WTC11 (cell line): ENCODE data around the gene RFC3. TPM values are rescaled to one million over a fixed set of nuclear protein-coding genes. Genes with fewer than 3 reads are reported as not detected.

ENCODE experiments used
- ATAC-seq: fragments of 200-7000 bp; cut with Tn5 transposase; 2 replicates; pipeline ENCODE4 v1.10.0; 2021; ENCODE audit warnings: mild to moderate bottlenecking, moderate library complexity
- CTCF ChIA-PET: fragments of 300-600 bp; sonication (Branson Sonifier 250); formaldehyde crosslinking; loops from one replicate; lab custom pipeline; 2021; ENCODE audit warnings: antibody characterized with exemption; lab: Charles Lee
- POLR2A ChIA-PET: fragments of 350-600 bp; sonication (Branson Sonifier 250); formaldehyde crosslinking; loops from one replicate; lab custom pipeline; 2021; ENCODE audit warnings: antibody characterized with exemption; lab: Charles Lee
- DNase-seq: peaks from one replicate; pipeline ENCODE4 v3.0.0; 2021; ENCODE audit warnings: low spot score
- H3K27ac Mint-ChIP-seq: 2 replicates; pipeline ENCODE4 v1.8.0; 2021; ENCODE audit warnings: mixed read lengths
- H3K27me3 Mint-ChIP-seq: 2 replicates; pipeline ENCODE4 v1.8.0; 2021; ENCODE audit warnings: low read depth, mild to moderate bottlenecking, moderate library complexity, mixed read lengths
- H3K36me3 Mint-ChIP-seq: 2 replicates; pipeline ENCODE4 v1.8.0; 2021; ENCODE audit warnings: mixed read lengths
- H3K4me1 Mint-ChIP-seq: 2 replicates; pipeline ENCODE4 v1.8.0; 2022; ENCODE audit warnings: mixed read lengths
- H3K4me3 Mint-ChIP-seq: 2 replicates; pipeline ENCODE4 v1.8.0; 2021; ENCODE audit warnings: mild to moderate bottlenecking, moderate library complexity, mixed read lengths
- H3K9me3 Mint-ChIP-seq: 2 replicates; pipeline ENCODE4 v1.8.0; 2021; ENCODE audit warnings: mixed read lengths
- CREB1 ChIP-seq: sonication (generic); formaldehyde crosslinking; IDR thresholded peaks from 2 replicates; pipeline ENCODE4 v1.8.0; 2023; ENCODE audit warnings: mild to moderate bottlenecking, missing genetic modification reagents
- EMX1 ChIP-seq: fragments of 250-450 bp; sonication (Bioruptor Pico); IDR thresholded peaks from 2 replicates; pipeline ENCODE4 v1.8.0; 2021; ENCODE audit warnings: mild to moderate bottlenecking
- ERG ChIP-seq: fragments of 250-450 bp; sonication (Bioruptor Pico); IDR thresholded peaks from 2 replicates; pipeline ENCODE4 v1.8.0; 2021; ENCODE audit warnings: mild to moderate bottlenecking
- FOXK1 ChIP-seq: sonication (generic); formaldehyde crosslinking; IDR thresholded peaks from 2 replicates; pipeline ENCODE4 v1.8.0; 2022; ENCODE audit warnings: mild to moderate bottlenecking, moderate library complexity, missing genetic modification reagents
- GTF2I ChIP-seq: fragments of 250-450 bp; sonication (Bioruptor Pico); conservative IDR thresholded peaks from 2 replicates; pipeline ENCODE4 v1.4.0; 2021; ENCODE audit warnings: mild to moderate bottlenecking
- IRF1 ChIP-seq: sonication (generic); formaldehyde crosslinking; IDR thresholded peaks from 2 replicates; pipeline ENCODE4 v1.8.0; 2023; ENCODE audit warnings: missing genetic modification reagents
- JAZF1 ChIP-seq: fragments of 250-450 bp; sonication (Bioruptor Pico); IDR thresholded peaks from 2 replicates; pipeline ENCODE4 v1.9.0; 2021; ENCODE audit warnings: moderate library complexity, mild to moderate bottlenecking, inconsistent platforms
- NFE2L1 ChIP-seq: sonication (generic); formaldehyde crosslinking; IDR thresholded peaks from 2 replicates; pipeline ENCODE4 v1.8.1; 2023; ENCODE audit warnings: missing genetic modification reagents
- NFYB ChIP-seq: sonication (generic); formaldehyde crosslinking; conservative IDR thresholded peaks from 2 replicates; pipeline ENCODE4 v1.8.0; 2022; ENCODE audit warnings: low read depth, missing genetic modification reagents
- STAT6 ChIP-seq: sonication (generic); formaldehyde crosslinking; conservative IDR thresholded peaks from 2 replicates; pipeline ENCODE4 v1.8.1; 2023; ENCODE audit warnings: mild to moderate bottlenecking, low read depth, missing genetic modification reagents, moderate library complexity
- TCF7 ChIP-seq: sonication (generic); formaldehyde crosslinking; IDR thresholded peaks from 2 replicates; pipeline ENCODE4 v1.8.0; 2022; ENCODE audit warnings: mild to moderate bottlenecking, low read depth, missing genetic modification reagents, moderate library complexity
- total RNA-seq: library from RNA; stranded (reverse); gene quantifications from 3 replicates; pipeline ENCODE4 v1.2.3, GENCODE V29; 2021
- TF ChIP-seq, protein P1 (sequence below): fragments of 200-600 bp; IDR thresholded peaks from 2 replicates; pipeline ENCODE4 v1.8.0; 2022; ENCODE audit warnings: antibody characterized with exemption
- TF ChIP-seq, protein P2 (sequence below): sonication (generic); formaldehyde crosslinking; IDR thresholded peaks from 2 replicates; pipeline ENCODE4 v1.8.1; 2022; ENCODE audit warnings: missing genetic modification reagents, borderline replicate concordance
- TF ChIP-seq, protein P3 (sequence below): fragments of 250-450 bp; sonication (Bioruptor Pico); IDR thresholded peaks from 2 replicates; pipeline ENCODE4 v1.9.0; 2021; ENCODE audit warnings: moderate library complexity, mild to moderate bottlenecking, inconsistent platforms, borderline replicate concordance

RFC3 gene
- total RNA-seq, 1 experiment from 2014 or later, result 37.0 TPM

GRCh38 chr13:33876716-33877394, 58.9 kb downstream of the RFC3 start:
- ChIA-PET POLR2A (no interaction called here), CTCF (no interaction called here)
- Mint-ChIP-seq H3K4me3 (no peak overlapping the region), H3K27ac (no peak overlapping the region), H3K27me3 (no peaks in the 10 kb centered on the region), H3K36me3 (peaks cover 9% of the 10 kb centered on the region), H3K4me1 (peaks cover 4% of the 10 kb centered on the region; the same call in 1 of the 2 replicates), H3K9me3 (peaks cover 6% of the 10 kb centered on the region)
- ATAC-seq (no peak), DNase-seq (no peak)
- TF ChIP-seq, protein P1, sequence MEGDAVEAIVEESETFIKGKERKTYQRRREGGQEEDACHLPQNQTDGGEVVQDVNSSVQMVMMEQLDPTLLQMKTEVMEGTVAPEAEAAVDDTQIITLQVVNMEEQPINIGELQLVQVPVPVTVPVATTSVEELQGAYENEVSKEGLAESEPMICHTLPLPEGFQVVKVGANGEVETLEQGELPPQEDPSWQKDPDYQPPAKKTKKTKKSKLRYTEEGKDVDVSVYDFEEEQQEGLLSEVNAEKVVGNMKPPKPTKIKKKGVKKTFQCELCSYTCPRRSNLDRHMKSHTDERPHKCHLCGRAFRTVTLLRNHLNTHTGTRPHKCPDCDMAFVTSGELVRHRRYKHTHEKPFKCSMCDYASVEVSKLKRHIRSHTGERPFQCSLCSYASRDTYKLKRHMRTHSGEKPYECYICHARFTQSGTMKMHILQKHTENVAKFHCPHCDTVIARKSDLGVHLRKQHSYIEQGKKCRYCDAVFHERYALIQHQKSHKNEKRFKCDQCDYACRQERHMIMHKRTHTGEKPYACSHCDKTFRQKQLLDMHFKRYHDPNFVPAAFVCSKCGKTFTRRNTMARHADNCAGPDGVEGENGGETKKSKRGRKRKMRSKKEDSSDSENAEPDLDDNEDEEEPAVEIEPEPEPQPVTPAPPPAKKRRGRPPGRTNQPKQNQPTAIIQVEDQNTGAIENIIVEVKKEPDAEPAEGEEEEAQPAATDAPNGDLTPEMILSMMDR, result no peak
- TF ChIP-seq GTF2I (CRISPR knock-in tag) (peak; percentile 52; the same call in 1 of the 2 replicates), NFE2L1 (CRISPR knock-in tag) (no peak)
- TF ChIP-seq, protein P2, sequence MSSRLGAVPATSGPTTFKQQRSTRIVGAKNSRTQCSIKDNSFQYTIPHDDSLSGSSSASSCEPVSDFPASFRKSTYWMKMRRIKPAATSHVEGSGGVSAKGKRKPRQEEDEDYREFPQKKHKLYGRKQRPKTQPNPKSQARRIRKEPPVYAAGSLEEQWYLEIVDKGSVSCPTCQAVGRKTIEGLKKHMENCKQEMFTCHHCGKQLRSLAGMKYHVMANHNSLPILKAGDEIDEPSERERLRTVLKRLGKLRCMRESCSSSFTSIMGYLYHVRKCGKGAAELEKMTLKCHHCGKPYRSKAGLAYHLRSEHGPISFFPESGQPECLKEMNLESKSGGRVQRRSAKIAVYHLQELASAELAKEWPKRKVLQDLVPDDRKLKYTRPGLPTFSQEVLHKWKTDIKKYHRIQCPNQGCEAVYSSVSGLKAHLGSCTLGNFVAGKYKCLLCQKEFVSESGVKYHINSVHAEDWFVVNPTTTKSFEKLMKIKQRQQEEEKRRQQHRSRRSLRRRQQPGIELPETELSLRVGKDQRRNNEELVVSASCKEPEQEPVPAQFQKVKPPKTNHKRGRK (CRISPR knock-in tag), result no peak

- peaks cover 6% of the 10 kb centered on the region for H3K9me3 Mint-ChIP-seq
- CTCF ChIA-PET, result interaction anchor here (0.9 to 1.9 kb wide), 2 partner anchors 12 to 79 kb away, joined by 3 to 8 read pairs; no protein-coding TSS in a partner anchor
- H3K4me1 Mint-ChIP-seq, result peaks cover 4% of the 10 kb centered on the region; the same call in 1 of the 2 replicates
- TF ChIP-seq, protein P3, sequence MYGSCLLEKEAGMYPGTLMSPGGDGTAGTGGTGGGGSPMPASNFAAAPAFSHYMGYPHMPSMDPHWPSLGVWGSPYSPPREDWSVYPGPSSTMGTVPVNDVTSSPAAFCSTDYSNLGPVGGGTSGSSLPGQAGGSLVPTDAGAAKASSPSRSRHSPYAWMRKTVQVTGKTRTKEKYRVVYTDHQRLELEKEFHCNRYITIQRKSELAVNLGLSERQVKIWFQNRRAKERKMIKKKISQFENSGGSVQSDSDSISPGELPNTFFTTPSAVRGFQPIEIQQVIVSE (CRISPR knock-in tag), result no peak
- TF ChIP-seq STAT6 (CRISPR knock-in tag) (no peak), CREB1 (CRISPR knock-in tag) (no peak), TCF7 (CRISPR knock-in tag) (no peak), ERG (CRISPR knock-in tag) (no peak), EMX1 (CRISPR knock-in tag) (no peak), FOXK1 (CRISPR knock-in tag) (no peak), IRF1 (no peak), JAZF1 (no peak), NFYB (CRISPR knock-in tag) (no peak)
- ATAC-seq, result no peak
- POLR2A ChIA-PET, result no interaction called here
- no peaks in the 10 kb centered on the region for H3K27me3 Mint-ChIP-seq
- no peak overlapping the region for H3K4me3 Mint-ChIP-seq
- H3K27ac Mint-ChIP-seq, result no peak overlapping the region
- DNase-seq, result no peak
- H3K36me3 Mint-ChIP-seq, result peaks cover 9% of the 10 kb centered on the region
These were observed 61.2 kb downstream of the RFC3 start for GRCh38 chr13:33879118-33879517.
